Effector memory CD8-positive, alpha-beta T cell (primary cell): ENCODE results near the gene TXLNA.
"Not testable (repeated sequence)": the region's sequence is repeated elsewhere in the genome, so short reads cannot be mapped to it uniquely, and the experiment has no call there.

Source experiments
- ATAC-seq: fragments of 150-1000 bp; cut with Tn5 transposase; replicated peaks from 2 replicates; pipeline ENCODE4 v1.10.0; 2021; ENCODE audit warnings: mild to moderate bottlenecking, moderate library complexity
- DNase-seq, 3 experiments: peaks; one replicate each; pipeline ENCODE4 v3.0.0; 2021
- H3K27ac Mint-ChIP-seq, 2 donors: one replicate each; pipeline ENCODE4 v1.8.0; 2022; ENCODE audit warnings: mild to moderate bottlenecking in 2 of 2, mixed read lengths in 2 of 2, moderate library complexity in 2 of 2
- H3K27me3 Mint-ChIP-seq, 2 donors: one replicate each; pipeline ENCODE4 v1.8.0; 2022; ENCODE audit warnings: mixed read lengths in 2 of 2
- H3K36me3 Mint-ChIP-seq: one replicate; pipeline ENCODE4 v1.8.0; 2022; ENCODE audit warnings: mild to moderate bottlenecking, moderate library complexity, mixed read lengths; ENCODE audit not compliant: insufficient read depth
- H3K4me1 Mint-ChIP-seq, 2 donors: one replicate each; pipeline ENCODE4 v1.8.0; 2022; ENCODE audit warnings: low read depth in 2 of 2, mixed read lengths in 2 of 2
- H3K4me3 Mint-ChIP-seq, 2 donors: one replicate each; pipeline ENCODE4 v1.8.0; 2022; ENCODE audit warnings: mild to moderate bottlenecking in 2 of 2, mixed read lengths in 2 of 2, moderate library complexity in 2 of 2
- H3K9me3 Mint-ChIP-seq, 2 donors: one replicate each; pipeline ENCODE4 v1.8.0; 2022; ENCODE audit warnings: mixed read lengths in 2 of 2
- total RNA-seq, 9 experiments: gene quantifications; one replicate each; lab custom pipeline; 2026; lab: John Stamatoyannopoulos, UW

The TXLNA gene
- total RNA-seq: 63.2 to 281 (median 150) reads per million in 9 experiments

GRCh38 chr1:32179443-32180185 is at the start of gene TXLNA:
TSS of gene TXLNA (plus strand) at chr1:32179675. CDS start at chr1:32180346, 671 bp downstream.
- peak; percentile 77 to 80 (median 78) for DNase-seq
- Mint-ChIP-seq H3K4me1 (peaks cover 32 to 33% of the 10 kb centered on the region in 2 donors), H3K36me3 (peaks cover 56% of the 10 kb centered on the region), H3K4me3 (peak within 1 kb of the TSS; percentile 94 to 96), H3K27me3 (no peaks in the 10 kb centered on the region), H3K9me3 (no peaks in the 10 kb centered on the region), H3K27ac (peak within 1 kb of the TSS; percentile 94 to 96)
- ATAC-seq: peak; percentile 85

GRCh38 chr1:32133950-32134280 is 45.6 kb upstream of the TXLNA start:
- H3K36me3 Mint-ChIP-seq: peaks cover 50% of the 10 kb centered on the region
- not testable (repeated sequence) for H3K27ac Mint-ChIP-seq, ATAC-seq, DNase-seq, H3K9me3 Mint-ChIP-seq, H3K27me3 Mint-ChIP-seq, H3K4me3 Mint-ChIP-seq
- peaks cover 23 to 41% of the 10 kb centered on the region in 2 donors for H3K4me1 Mint-ChIP-seq

- Mint-ChIP-seq H3K36me3 (peaks cover 37% of the 10 kb centered on the region), H3K9me3 (no peaks in the 10 kb centered on the region), H3K27me3 (no peaks in the 10 kb centered on the region), H3K4me3 (no peak overlapping the region), H3K4me1 (peaks cover 28 to 57% of the 10 kb centered on the region in 2 donors), H3K27ac (peak overlapping the region; percentile 56 to 60)
- ATAC-seq (no peak), DNase-seq (no peak)
These were observed 42.4 kb upstream of the TXLNA start for GRCh38 chr1:32137111-32137510.

DNA sequence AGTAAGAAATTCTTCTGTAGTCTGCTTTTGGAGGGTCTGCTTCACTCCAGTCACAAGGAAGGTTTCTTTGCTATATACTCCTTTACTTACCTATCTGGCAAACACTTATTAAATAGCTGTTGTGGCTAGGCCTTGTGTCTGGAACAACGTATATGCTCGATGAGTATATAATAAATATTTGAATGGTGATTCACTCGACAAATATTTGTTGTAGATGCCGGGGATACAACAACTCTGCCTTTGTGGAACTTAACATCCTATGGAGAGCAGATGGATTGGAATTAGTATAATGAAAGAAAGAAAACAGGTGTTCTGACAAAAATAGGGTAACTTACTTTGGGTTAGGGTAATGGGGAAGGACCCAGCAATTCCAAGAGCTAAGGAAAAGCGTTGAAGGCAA is 40.5 kb upstream of the TXLNA start:
- no peaks in the 10 kb centered on the region for H3K9me3 Mint-ChIP-seq
- DNase-seq (no peak), ATAC-seq (no peak)
- H3K4me1 Mint-ChIP-seq: peaks cover 30 to 63% of the 10 kb centered on the region in 2 donors
- H3K27ac Mint-ChIP-seq: peak overlapping the region in 1 of 2 donors; percentile 66
- no peaks in the 10 kb centered on the region for H3K27me3 Mint-ChIP-seq
- H3K36me3 Mint-ChIP-seq: peaks cover 28% of the 10 kb centered on the region
- no peak overlapping the region for H3K4me3 Mint-ChIP-seq

DNA sequence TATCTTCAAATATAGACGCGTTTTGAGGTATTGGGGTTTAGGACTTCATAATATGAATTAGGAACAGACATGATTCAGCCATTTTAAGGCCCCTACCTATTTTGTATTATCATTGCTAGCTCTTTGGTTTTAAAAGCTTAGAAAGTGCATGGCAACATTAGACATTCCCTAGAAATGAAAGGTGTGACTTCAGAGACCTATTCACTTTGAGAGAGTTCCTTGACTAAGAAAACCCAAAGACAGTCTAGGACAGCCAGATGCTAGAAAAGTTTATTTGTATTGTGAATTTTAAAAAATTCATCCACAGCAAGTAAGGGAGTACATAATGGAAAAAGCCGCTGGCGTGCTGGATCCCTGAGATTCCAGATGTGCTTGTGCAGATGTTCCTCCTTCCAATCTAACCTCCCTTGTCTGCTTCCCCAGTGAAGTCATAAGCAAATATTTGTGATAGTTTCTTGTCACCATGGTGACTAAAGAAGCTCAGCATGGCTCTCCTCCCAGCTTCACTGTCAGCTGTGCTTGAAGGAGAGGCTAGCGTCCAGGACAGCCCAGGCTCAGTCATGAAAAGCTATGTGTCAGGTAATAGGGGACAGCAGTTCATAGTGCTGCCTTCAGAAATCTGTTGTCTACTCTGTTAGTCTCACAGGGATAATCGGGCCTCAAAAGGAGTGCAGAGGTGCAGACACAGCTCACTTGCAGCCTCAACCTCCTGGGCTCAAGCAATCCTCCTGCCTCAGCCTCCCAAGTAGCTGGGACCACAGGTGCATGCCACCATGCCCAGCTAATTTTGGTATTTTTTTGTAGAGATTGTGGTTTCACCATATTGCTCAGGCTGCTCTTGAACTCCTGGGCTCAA is 36.8 kb upstream of the TXLNA start:
- H3K27me3 Mint-ChIP-seq: no peaks in the 10 kb centered on the region
- no peak for DNase-seq
- H3K27ac Mint-ChIP-seq: peak overlapping the region; percentile 32 to 69
- peaks cover 16% of the 10 kb centered on the region for H3K36me3 Mint-ChIP-seq
- H3K4me1 Mint-ChIP-seq: peaks cover 32 to 71% of the 10 kb centered on the region in 2 donors
- ATAC-seq: no peak
- no peak overlapping the region for H3K4me3 Mint-ChIP-seq
- no peaks in the 10 kb centered on the region for H3K9me3 Mint-ChIP-seq

GRCh38 chr1:32143302-32143695 is 36.2 kb upstream of the TXLNA start:
- not testable (repeated sequence) for H3K4me3 Mint-ChIP-seq

DNA sequence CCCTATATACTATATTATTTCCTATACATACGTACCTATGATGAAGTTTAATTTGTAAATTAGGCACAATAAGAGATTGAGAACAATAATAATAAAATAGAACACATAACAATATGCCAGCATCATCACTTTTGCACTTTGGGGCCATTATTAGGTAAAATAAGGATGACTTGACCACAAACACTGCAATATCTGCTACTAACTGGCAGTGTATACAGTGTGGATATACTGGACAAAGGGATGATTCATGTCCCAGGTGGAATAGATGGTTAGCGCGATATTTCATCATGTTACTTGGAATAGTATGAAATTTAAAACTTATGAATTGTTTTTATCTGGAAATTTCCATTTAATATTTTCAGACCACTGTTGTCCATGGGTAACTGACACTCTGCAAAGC is 35.4 kb upstream of the TXLNA start:
- H3K4me3 Mint-ChIP-seq: peak overlapping the region in 1 of 2 donors; percentile 27
- DNase-seq (no peak), ATAC-seq (no peak)
- H3K4me1 Mint-ChIP-seq: peaks cover 25 to 57% of the 10 kb centered on the region in 2 donors
- peaks cover 0 to 3% of the 10 kb centered on the region in 2 donors for H3K9me3 Mint-ChIP-seq
- peaks cover 9% of the 10 kb centered on the region for H3K36me3 Mint-ChIP-seq
- no peak overlapping the region for H3K27ac Mint-ChIP-seq
- H3K27me3 Mint-ChIP-seq: no peaks in the 10 kb centered on the region

More at GRCh38 chr1:32143302-32143695, 36.2 kb upstream of the TXLNA start:
- not testable (repeated sequence) for H3K9me3 Mint-ChIP-seq, ATAC-seq, H3K27me3 Mint-ChIP-seq, DNase-seq
- H3K4me1 Mint-ChIP-seq: peaks cover 29 to 65% of the 10 kb centered on the region in 2 donors
- peaks cover 12% of the 10 kb centered on the region for H3K36me3 Mint-ChIP-seq
- peak overlapping the region; percentile 32 to 69 for H3K27ac Mint-ChIP-seq

DNA sequence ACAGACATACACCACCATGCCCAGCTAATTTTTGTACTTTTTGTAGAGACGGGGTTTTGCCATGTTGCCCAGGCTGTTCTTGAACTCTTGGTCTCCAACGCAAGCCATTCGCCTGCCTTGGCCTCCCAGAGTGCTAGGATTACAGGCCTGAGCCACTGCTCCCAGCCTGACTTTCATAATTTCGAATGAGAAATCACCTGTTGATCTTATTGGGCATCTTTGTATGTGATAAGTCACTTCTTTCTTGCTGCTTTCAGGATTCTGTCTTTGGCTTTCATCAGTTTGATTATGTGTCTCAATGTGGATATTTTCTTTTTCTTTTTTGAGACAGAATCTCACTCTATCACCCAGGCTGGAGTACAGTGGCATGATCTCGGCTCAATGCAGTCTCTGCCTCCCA is 31.7 kb upstream of the TXLNA start:
- not testable (repeated sequence) for ATAC-seq, H3K27me3 Mint-ChIP-seq, DNase-seq, H3K9me3 Mint-ChIP-seq, H3K4me3 Mint-ChIP-seq, H3K36me3 Mint-ChIP-seq
- H3K27ac Mint-ChIP-seq: peak overlapping the region in 1 of 2 donors; percentile 15
- H3K4me1 Mint-ChIP-seq: peaks cover 19 to 44% of the 10 kb centered on the region in 2 donors

DNA sequence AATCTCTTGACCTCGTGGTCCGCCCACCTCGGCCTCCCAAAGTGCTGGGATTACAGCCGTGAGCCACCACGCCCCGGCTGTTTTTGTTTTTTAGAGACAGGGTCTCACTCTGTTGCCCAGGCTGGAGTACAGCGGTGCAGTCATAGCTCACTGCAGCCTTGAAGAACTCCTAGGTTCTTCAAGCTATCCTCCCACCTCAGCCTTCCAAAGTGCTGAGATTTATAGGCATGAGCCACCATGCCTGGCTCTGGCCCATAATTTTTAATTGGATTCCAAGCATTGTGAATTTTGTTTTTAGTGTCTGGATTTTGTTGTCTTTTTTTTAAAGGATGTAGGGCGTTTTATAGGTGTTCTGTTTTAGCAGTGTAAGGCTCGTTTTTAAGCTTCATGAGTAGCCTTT is 28.6 kb upstream of the TXLNA start:
- no peak for ATAC-seq
- H3K4me3 Mint-ChIP-seq: no peak overlapping the region
- no peak for DNase-seq
- peaks cover 26% of the 10 kb centered on the region for H3K36me3 Mint-ChIP-seq
- H3K27ac Mint-ChIP-seq: no peak overlapping the region
- no peaks in the 10 kb centered on the region for H3K27me3 Mint-ChIP-seq
- H3K9me3 Mint-ChIP-seq: peaks cover 0 to 3% of the 10 kb centered on the region in 2 donors
- H3K4me1 Mint-ChIP-seq: peaks cover 9 to 29% of the 10 kb centered on the region in 2 donors

GRCh38 chr1:32151319-32151787 is 28.1 kb upstream of the TXLNA start:
- ATAC-seq: no peak
- Mint-ChIP-seq H3K27ac (no peak overlapping the region), H3K9me3 (peaks cover 0 to 3% of the 10 kb centered on the region in 2 donors), H3K4me3 (peak overlapping the region in 1 of 2 donors; percentile 18), H3K4me1 (peaks cover 6 to 24% of the 10 kb centered on the region in 2 donors), H3K36me3 (peaks cover 31% of the 10 kb centered on the region), H3K27me3 (no peaks in the 10 kb centered on the region)
- DNase-seq: no peak

DNA sequence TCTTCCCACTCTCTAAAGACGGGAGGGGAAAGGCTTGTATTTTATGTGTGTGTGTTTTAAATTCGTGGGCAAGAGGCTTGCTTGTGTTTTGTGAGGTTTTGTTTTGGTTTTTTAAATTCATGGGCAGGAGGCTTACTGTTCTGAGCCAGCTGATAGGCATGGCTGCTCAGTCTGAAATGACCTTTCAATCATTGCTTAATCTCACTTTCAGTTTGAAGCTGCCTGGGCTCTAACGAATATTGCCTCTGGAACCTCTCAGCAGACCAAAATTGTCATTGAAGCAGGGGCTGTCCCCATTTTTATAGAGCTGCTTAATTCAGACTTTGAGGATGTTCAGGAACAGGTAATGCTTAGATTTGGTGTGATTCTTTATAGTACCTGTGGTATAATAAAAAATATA is 20.3 kb upstream of the TXLNA start:
- ATAC-seq (no peak), DNase-seq (no peak)
- peaks cover 88% of the 10 kb centered on the region for H3K36me3 Mint-ChIP-seq
- H3K27ac Mint-ChIP-seq: peak overlapping the region in 1 of 2 donors; percentile 22
- H3K27me3 Mint-ChIP-seq: no peaks in the 10 kb centered on the region
- H3K4me3 Mint-ChIP-seq: no peak overlapping the region
- no peaks in the 10 kb centered on the region for H3K9me3 Mint-ChIP-seq
- no peaks in the 10 kb centered on the region for H3K4me1 Mint-ChIP-seq

- H3K27ac Mint-ChIP-seq: no peak overlapping the region
- ATAC-seq (no peak), DNase-seq (no peak)
- peaks cover 87% of the 10 kb centered on the region for H3K36me3 Mint-ChIP-seq
- H3K4me3 Mint-ChIP-seq: no peak overlapping the region
- H3K9me3 Mint-ChIP-seq: no peaks in the 10 kb centered on the region
- no peaks in the 10 kb centered on the region for H3K27me3 Mint-ChIP-seq
- no peaks in the 10 kb centered on the region for H3K4me1 Mint-ChIP-seq
These were observed 16.1 kb upstream of the TXLNA start for GRCh38 chr1:32163405-32163804.

DNA sequence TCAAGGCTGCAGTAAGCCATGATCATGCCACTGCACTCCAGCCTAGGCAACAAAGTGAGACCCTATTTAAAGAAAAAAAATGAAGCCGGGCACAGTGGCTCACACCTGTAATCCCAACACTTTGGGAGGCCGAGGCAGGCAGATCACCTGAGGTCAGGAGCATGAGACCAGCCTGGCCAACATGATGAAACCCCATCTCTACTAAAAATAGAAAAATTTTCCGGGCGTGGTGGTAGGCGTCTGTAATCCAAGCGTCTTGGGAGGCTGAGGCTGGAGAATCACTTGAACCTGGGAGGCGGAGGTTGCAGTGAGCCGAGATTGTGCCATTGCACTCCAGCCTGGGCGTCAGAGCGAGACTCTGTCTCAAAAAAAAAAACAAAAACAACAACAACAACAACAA is 13.8 kb upstream of the TXLNA start:
- ATAC-seq, DNase-seq, H3K27ac Mint-ChIP-seq, H3K4me3 Mint-ChIP-seq, H3K9me3 Mint-ChIP-seq, H3K27me3 Mint-ChIP-seq, H3K4me1 Mint-ChIP-seq: not testable (repeated sequence)
- peaks cover 84% of the 10 kb centered on the region for H3K36me3 Mint-ChIP-seq
